H9 (cell line): ENCODE results near the gene NRM. TPM values are rescaled to one million over a fixed set of nuclear protein-coding genes. Genes with fewer than 3 reads are reported as not detected.

Experiments
- DNase-seq: peaks from one replicate; pipeline ENCODE4 v3.0.0-alpha.2; 2017
- H2AFZ ChIP-seq: one replicate; pipeline ENCODE4 v1.6.1; 2013; ENCODE audit warnings: mild to moderate bottlenecking, low read length, control low read depth, moderate library complexity
- H2AK5ac ChIP-seq: 2 replicates; pipeline ENCODE4 v1.6.1; 2013; ENCODE audit warnings: low read length, control low read depth, mixed read lengths; ENCODE audit not compliant: insufficient read length
- H2BK120ac ChIP-seq: one replicate; pipeline ENCODE4 v1.6.1; 2013; ENCODE audit warnings: low read depth, mild to moderate bottlenecking, low read length, control low read depth, inconsistent platforms; ENCODE audit not compliant: poor library complexity, severe bottlenecking
- H2BK12ac ChIP-seq: 2 replicates; pipeline ENCODE4 v1.6.1; 2013; ENCODE audit warnings: low read length, control low read depth, mixed read lengths, low read depth; ENCODE audit not compliant: insufficient read length
- H2BK15ac ChIP-seq: 2 replicates; pipeline ENCODE4 v1.6.1; 2013; ENCODE audit warnings: low read depth, low read length, control low read depth
- H2BK20ac ChIP-seq: one replicate; pipeline ENCODE4 v1.6.1; 2013; ENCODE audit warnings: low read depth, mild to moderate bottlenecking, low read length, control low read depth, inconsistent platforms; ENCODE audit not compliant: poor library complexity, severe bottlenecking
- H2BK5ac ChIP-seq: 2 replicates; pipeline ENCODE4 v1.6.1; 2013; ENCODE audit warnings: low read length, control low read depth, mixed read lengths; ENCODE audit not compliant: insufficient read length
- H3K14ac ChIP-seq: 2 replicates; pipeline ENCODE4 v1.6.1; 2013; ENCODE audit warnings: low read length, control low read depth; ENCODE audit not compliant: insufficient read depth
- H3K18ac ChIP-seq: 2 replicates; pipeline ENCODE4 v1.6.1; 2013; ENCODE audit warnings: low read depth, mild to moderate bottlenecking, mixed read lengths, low read length, control low read depth; ENCODE audit not compliant: insufficient read length
- H3K23ac ChIP-seq: 2 replicates; pipeline ENCODE4 v1.6.1; 2013; ENCODE audit warnings: low read length, control low read depth, mixed read lengths, low read depth; ENCODE audit not compliant: insufficient read length
- H3K23me2 ChIP-seq: 2 replicates; pipeline ENCODE4 v1.6.1; 2013; ENCODE audit warnings: low read depth, mild to moderate bottlenecking, mixed read lengths, low read length, control low read depth; ENCODE audit not compliant: insufficient read length, poor library complexity, severe bottlenecking
- H3K27ac ChIP-seq: 2 replicates; pipeline ENCODE4 v1.5.1; 2013; ENCODE audit warnings: low read length, control low read depth, mixed read lengths, low read depth; ENCODE audit not compliant: insufficient read length
- H3K27me3 ChIP-seq: 2 replicates; pipeline ENCODE4 v1.6.1; 2013; ENCODE audit warnings: low read length, control low read depth, inconsistent platforms; ENCODE audit not compliant: insufficient read depth
- H3K4ac ChIP-seq: 2 replicates; pipeline ENCODE4 v1.6.1; 2013; ENCODE audit warnings: low read depth, mild to moderate bottlenecking, control low read depth, inconsistent platforms, low read length, moderate library complexity
- H3K4me1 ChIP-seq: 2 replicates; pipeline ENCODE4 v1.6.1; 2013; ENCODE audit warnings: low read length, control low read depth, inconsistent platforms; ENCODE audit not compliant: insufficient read depth
- H3K4me2 ChIP-seq: 2 replicates; pipeline ENCODE4 v1.6.1; 2013; ENCODE audit warnings: low read length, control low read depth, mixed read lengths; ENCODE audit not compliant: insufficient read length, insufficient read depth
- H3K56ac ChIP-seq: 2 replicates; pipeline ENCODE4 v1.6.1; 2013; ENCODE audit warnings: low read depth, mild to moderate bottlenecking, mixed read lengths, low read length, control low read depth; ENCODE audit not compliant: insufficient read length
- H3K79me1 ChIP-seq: 2 replicates; pipeline ENCODE4 v1.6.1; 2013; ENCODE audit warnings: low read depth, mild to moderate bottlenecking, moderate library complexity, low read length, control low read depth, inconsistent platforms; ENCODE audit not compliant: insufficient read depth, poor library complexity, severe bottlenecking
- H3K79me2 ChIP-seq: 2 replicates; pipeline ENCODE4 v1.6.1; 2013; ENCODE audit warnings: low read length, control low read depth, inconsistent platforms; ENCODE audit not compliant: insufficient read depth
- H3K9ac ChIP-seq: 2 replicates; pipeline ENCODE4 v1.6.1; 2013; ENCODE audit warnings: low read length, control low read depth, mixed read lengths; ENCODE audit not compliant: insufficient read length; ENCODE audit errors: extremely low read depth
- H3K9me3 ChIP-seq: one replicate; pipeline ENCODE4 v1.6.1; 2013; ENCODE audit warnings: low read depth, low read length, inconsistent platforms; ENCODE audit not compliant: control insufficient read depth
- H3T11ph ChIP-seq: one replicate; pipeline ENCODE4 v1.6.1; 2013; ENCODE audit warnings: mild to moderate bottlenecking, low read length, control low read depth, inconsistent platforms
- H4K20me1 ChIP-seq: one replicate; pipeline ENCODE4 v1.6.1; 2013; ENCODE audit not compliant: control insufficient read depth, insufficient read length, insufficient read depth
- H4K5ac ChIP-seq: 2 replicates; pipeline ENCODE4 v1.6.1; 2013; ENCODE audit warnings: low read depth, mild to moderate bottlenecking, mixed read lengths, low read length, control low read depth; ENCODE audit not compliant: insufficient read length
- H4K8ac ChIP-seq: replicated peaks from 2 replicates; pipeline ENCODE4 v1.6.1; 2013; ENCODE audit warnings: low read length, control low read depth, mixed read lengths, low read depth; ENCODE audit not compliant: insufficient read length
- H4K91ac ChIP-seq: 2 replicates; pipeline ENCODE4 v1.6.1; 2013; ENCODE audit warnings: low read depth, mild to moderate bottlenecking, moderate library complexity, mixed read lengths, low read length, control low read depth; ENCODE audit not compliant: insufficient read length
- H3K27ac Mint-ChIP-seq, 3 experiments: 2 replicates in 2 of 3; 3 replicates in 1 of 3; pipeline ENCODE4 v1.8.0; 2020 to 2021; ENCODE audit warnings: mixed read lengths in 3 of 3, mild to moderate bottlenecking in 1 of 3, moderate library complexity in 1 of 3
- H3K27me3 Mint-ChIP-seq: 2 replicates; pipeline ENCODE4 v1.8.0; 2021; ENCODE audit warnings: low read depth, mild to moderate bottlenecking, moderate library complexity, mixed read lengths
- H3K36me3 Mint-ChIP-seq, 3 experiments: 2 replicates in 2 of 3; 3 replicates in 1 of 3; pipeline ENCODE4 v1.8.0; 2020 to 2021; ENCODE audit warnings: low read depth in 3 of 3, mixed read lengths in 3 of 3; ENCODE audit not compliant: insufficient read depth in 1 of 3
- H3K4me1 Mint-ChIP-seq, 2 experiments: 2 replicates each; pipeline ENCODE4 v1.8.0; 2020; ENCODE audit warnings: mixed read lengths in 2 of 2
- H3K4me3 Mint-ChIP-seq, 2 experiments: 2 replicates in 1 of 2; 3 replicates in 1 of 2; pipeline ENCODE4 v1.8.0; 2020 to 2021; ENCODE audit warnings: mild to moderate bottlenecking in 2 of 2, mixed read lengths in 2 of 2, moderate library complexity in 1 of 2
- H3K9me3 Mint-ChIP-seq, 2 experiments: 2 replicates in 1 of 2; 3 replicates in 1 of 2; pipeline ENCODE4 v1.8.0; 2020; ENCODE audit warnings: mild to moderate bottlenecking in 2 of 2, mixed read lengths in 2 of 2, moderate library complexity in 1 of 2
- WGBS: extraction: QIAGEN DNeasy Blood & Tissue Kit; methylation state at CpG from one replicate; pipeline ENCODE4 v1.1.7; 2013; ENCODE audit warnings: missing lambda C conversion rate, low lambda C conversion rate, mixed read lengths; ENCODE audit not compliant: insufficient read length; ENCODE audit errors: extremely low coverage; 5-methylcytosine and 5-hydroxymethylcytosine counted together
- total RNA-seq: library from RNA; stranded (reverse); gene quantifications from 2 replicates; pipeline ENCODE4 v1.2.1, GENCODE V29; 2021
- TF ChIP-seq, protein P1 (sequence below): fragments of 200-600 bp; sonication (generic); conservative IDR thresholded peaks from 3 replicates; pipeline ENCODE4 v1.8.0; 2021; ENCODE audit warnings: antibody characterized with exemption, mild to moderate bottlenecking

Gene NRM
- total RNA-seq, 1 experiment from 2014 or later, result 36.5 TPM

- peaks cover 52 to 75% (median 72%) of the 10 kb centered on the region in 3 experiments; a peak in 6 of 7 replicates for H3K36me3 Mint-ChIP-seq
- H3K14ac ChIP-seq, result no peak overlapping the region
Measured at GRCh38 chr6:30712441-30712945, 21.7 kb upstream of the NRM start.

More at GRCh38 chr6:30712441-30712945, 21.7 kb upstream of the NRM start:
- Histone ChIP-seq H3K23ac (no peak overlapping the region), H3K9ac (no peak overlapping the region), H3K4ac (no peak overlapping the region), H2BK120ac (no peak overlapping the region), H3K79me1 (no peaks in the 10 kb centered on the region), H3K9me3 (no peaks in the 10 kb centered on the region), H4K5ac (no peak overlapping the region), H2BK12ac (no peak overlapping the region), H3K4me2 (no peak overlapping the region), H3T11ph (no peak overlapping the region), H4K8ac (no peak overlapping the region), H3K79me2 (no peaks in the 10 kb centered on the region), H2AFZ (no peak overlapping the region), H2BK5ac (no peak overlapping the region), H3K23me2 (peaks cover 6% of the 10 kb centered on the region), H2BK20ac (no peak overlapping the region), H3K27ac (no peak overlapping the region), H4K20me1 (no peaks in the 10 kb centered on the region), H2AK5ac (no peak overlapping the region), H3K18ac (no peak overlapping the region), H4K91ac (no peak overlapping the region), H3K4me1 (no peaks in the 10 kb centered on the region), H3K56ac (no peak overlapping the region), H3K27me3 (no peaks in the 10 kb centered on the region), H2BK15ac (no peak overlapping the region)
- no CpG with 5 or more reads among the region's 7 CpGs for WGBS
- DNase-seq, result no peak
- TF ChIP-seq, protein P1, sequence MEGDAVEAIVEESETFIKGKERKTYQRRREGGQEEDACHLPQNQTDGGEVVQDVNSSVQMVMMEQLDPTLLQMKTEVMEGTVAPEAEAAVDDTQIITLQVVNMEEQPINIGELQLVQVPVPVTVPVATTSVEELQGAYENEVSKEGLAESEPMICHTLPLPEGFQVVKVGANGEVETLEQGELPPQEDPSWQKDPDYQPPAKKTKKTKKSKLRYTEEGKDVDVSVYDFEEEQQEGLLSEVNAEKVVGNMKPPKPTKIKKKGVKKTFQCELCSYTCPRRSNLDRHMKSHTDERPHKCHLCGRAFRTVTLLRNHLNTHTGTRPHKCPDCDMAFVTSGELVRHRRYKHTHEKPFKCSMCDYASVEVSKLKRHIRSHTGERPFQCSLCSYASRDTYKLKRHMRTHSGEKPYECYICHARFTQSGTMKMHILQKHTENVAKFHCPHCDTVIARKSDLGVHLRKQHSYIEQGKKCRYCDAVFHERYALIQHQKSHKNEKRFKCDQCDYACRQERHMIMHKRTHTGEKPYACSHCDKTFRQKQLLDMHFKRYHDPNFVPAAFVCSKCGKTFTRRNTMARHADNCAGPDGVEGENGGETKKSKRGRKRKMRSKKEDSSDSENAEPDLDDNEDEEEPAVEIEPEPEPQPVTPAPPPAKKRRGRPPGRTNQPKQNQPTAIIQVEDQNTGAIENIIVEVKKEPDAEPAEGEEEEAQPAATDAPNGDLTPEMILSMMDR, result no peak
- Mint-ChIP-seq H3K27ac (peak overlapping the region in 1 of 3 experiments; percentile 90; a peak in 2 of 7 replicates), H3K4me3 (no peak overlapping the region), H3K9me3 (peaks cover under 1% of the 10 kb centered on the region in 2 experiments; a peak in 1 of 5 replicates), H3K4me1 (peaks cover 17% of the 10 kb centered on the region in 2 experiments), H3K27me3 (no peaks in the 10 kb centered on the region)
